GM12878 (cell line): ENCODE measurements around the gene TNFSF11. TPM values are rescaled to one million over a fixed set of nuclear protein-coding genes. Genes with fewer than 3 reads are reported as not detected.

Experiments used
- ATAC-seq: fragments of 200-7000 bp; cut with Tn5 transposase; 3 replicates; pipeline ENCODE4 v1.9.1; 2020; ENCODE audit warnings: mild to moderate bottlenecking, moderate library complexity
- BruUV-seq: library from RNA; stranded (reverse); fragments of 400-500 nt; replicated peaks from 2 replicates; lab custom pipeline; 2021; lab: Mats Ljungman, UMichigan
- CTCF ChIA-PET: fragments of 300-600 bp; sonication (Branson Sonifier 250); formaldehyde crosslinking; extraction: SDS; loops from one replicate; lab custom pipeline; 2021; ENCODE audit warnings: inconsistent platforms; lab: Yijun Ruan, JAX
- POLR2A ChIA-PET: fragments of 350-600 bp; formaldehyde crosslinking; extraction: SDS; loops from one replicate; lab custom pipeline; 2021; ENCODE audit warnings: inconsistent platforms; lab: Charles Lee
- RAD21 ChIA-PET: fragments of 300-600 bp; sonication (Branson Sonifier 250); formaldehyde crosslinking; loops from one replicate; lab custom pipeline; 2023; ENCODE audit warnings: antibody characterized with exemption; ENCODE audit not compliant: unreplicated experiment; lab: Charles Lee
- SMC1A ChIA-PET: fragments of 300-600 bp; sonication (Branson Sonifier 250); formaldehyde crosslinking; loops from one replicate; lab custom pipeline; 2023; ENCODE audit not compliant: unreplicated experiment, uncharacterized antibody; lab: Charles Lee
- DNase-seq: peaks from one replicate; pipeline ENCODE4 v3.0.0-alpha.2; 2011; ENCODE audit warnings: low read depth, low spot score
- FAIRE-seq: peaks from 3 replicates; lab custom pipeline; 2011; peaks lifted over from hg19 to GRCh38; lab: Jason Lieb, UNC
- H2AFZ ChIP-seq: 2 replicates; pipeline ENCODE4 v1.6.0; 2011; ENCODE audit warnings: low read depth, low read length, control low read depth; ENCODE audit not compliant: control insufficient read depth
- H3K27ac ChIP-seq: 2 replicates; pipeline ENCODE4 v1.5.1; 2011; ENCODE audit warnings: control low read depth; ENCODE audit not compliant: control insufficient read depth, insufficient read depth
- H3K27me3 ChIP-seq, 2 experiments: replicated peaks in 1 of 2; 2 replicates each; pipeline versions ENCODE4 v1.6.0 to v1.6.1; 2011; ENCODE audit warnings: low read length in 1 of 2; ENCODE audit not compliant: control insufficient read depth in 2 of 2, insufficient read depth in 2 of 2
- H3K36me3 ChIP-seq, 2 experiments: 2 replicates each; pipeline ENCODE4 v1.5.1; 2011; ENCODE audit warnings: low read length in 1 of 2; ENCODE audit not compliant: control insufficient read depth in 2 of 2, insufficient read depth in 2 of 2
- H3K4me1 ChIP-seq: 2 replicates; pipeline ENCODE4 v1.6.1; 2011; ENCODE audit warnings: mild to moderate bottlenecking, low read length, moderate library complexity, mixed read lengths; ENCODE audit not compliant: control insufficient read depth, insufficient read depth
- H3K4me2 ChIP-seq: 2 replicates; pipeline ENCODE4 v1.6.0; 2011; ENCODE audit warnings: control low read depth; ENCODE audit not compliant: control insufficient read depth, insufficient read depth
- H3K4me3 ChIP-seq: fragments of 200-600 bp; sonication (generic); 2 replicates; pipeline ENCODE4 v1.5.1; 2016
- H3K79me2 ChIP-seq: 2 replicates; pipeline ENCODE4 v1.6.0; 2011; ENCODE audit warnings: low read length; ENCODE audit not compliant: control insufficient read depth, insufficient read depth
- H3K9ac ChIP-seq: 2 replicates; pipeline ENCODE4 v1.8.0; 2011; ENCODE audit warnings: low read length, control low read depth, mixed read lengths; ENCODE audit not compliant: control insufficient read depth, insufficient read depth
- H3K9me3 ChIP-seq: replicated peaks from 3 replicates; pipeline ENCODE4 v1.5.1; 2011; ENCODE audit warnings: mild to moderate bottlenecking, low read length; ENCODE audit not compliant: control insufficient read depth, insufficient read depth
- H4K20me1 ChIP-seq: 2 replicates; pipeline ENCODE4 v1.6.0; 2011; ENCODE audit not compliant: control insufficient read depth, insufficient read depth
- ASH2L ChIP-seq: fragments of 300-600, 200-600 bp; sonication (generic); IDR thresholded peaks from 2 replicates; pipeline ENCODE4 v1.6.1; 2017; ENCODE audit warnings: low read depth, mild to moderate bottlenecking, borderline replicate concordance
- BCL11A ChIP-seq: IDR thresholded peaks from 2 replicates; pipeline ENCODE4 v1.6.1; 2011; ENCODE audit warnings: low read depth, low read length
- DPF2 ChIP-seq: fragments of 450-650 bp; IDR thresholded peaks from 2 replicates; pipeline ENCODE4 v1.6.1; 2017; ENCODE audit warnings: mild to moderate bottlenecking
- EGR1 ChIP-seq, 2 experiments: IDR thresholded peaks; 1 replicate in 1 of 2; 2 replicates in 1 of 2; pipeline ENCODE4 v1.6.1; 2011 to 2012; ENCODE audit warnings: low read depth in 2 of 2, low read length in 2 of 2, borderline replicate concordance in 1 of 2, mild to moderate bottlenecking in 1 of 2, moderate library complexity in 1 of 2
- ELK1 ChIP-seq: IDR thresholded peaks from 2 replicates; pipeline ENCODE4 v1.6.1; 2012; ENCODE audit warnings: low read depth, low read length, improper control_type of control experiment
- IKZF2 ChIP-seq, 2 experiments: fragments of 450-650 bp; IDR thresholded peaks; 2 replicates each; pipeline ENCODE4 v1.6.1; 2017; ENCODE audit warnings: mild to moderate bottlenecking in 2 of 2, moderate library complexity in 2 of 2
- IRF5 ChIP-seq: fragments of 450-650 bp; IDR thresholded peaks from 2 replicates; pipeline ENCODE4 v1.6.1; 2017; ENCODE audit warnings: borderline replicate concordance
- PAX5 ChIP-seq: IDR thresholded peaks from 2 replicates; pipeline ENCODE4 v1.6.1; 2011; ENCODE audit warnings: low read depth, low read length, borderline replicate concordance
- PBX3 ChIP-seq: IDR thresholded peaks from 2 replicates; pipeline ENCODE4 v1.6.1; 2011; ENCODE audit warnings: mild to moderate bottlenecking, low read depth, low read length, moderate library complexity; ENCODE audit not compliant: insufficient replicate concordance
- POLR2AphosphoS5 ChIP-seq: IDR thresholded peaks from 2 replicates; pipeline ENCODE4 v1.6.1; 2011; ENCODE audit warnings: mild to moderate bottlenecking, low read length, inconsistent platforms
- SKIL ChIP-seq: fragments of 450-650 bp; IDR thresholded peaks from 2 replicates; pipeline ENCODE4 v1.6.1; 2017; ENCODE audit warnings: mild to moderate bottlenecking, low read depth, inconsistent platforms; ENCODE audit not compliant: poor library complexity, severe bottlenecking
- SMAD5 ChIP-seq: IDR thresholded peaks from 2 replicates; pipeline ENCODE4 v1.6.1; 2016; ENCODE audit warnings: antibody characterized with exemption, low read depth
- STAT1 ChIP-seq: fragments of 450-650 bp; conservative IDR thresholded peaks from 2 replicates; pipeline ENCODE4 v1.6.1; 2014; ENCODE audit warnings: antibody characterized with exemption, mild to moderate bottlenecking
- YY1 ChIP-seq: IDR thresholded peaks from 2 replicates; pipeline ENCODE4 v1.6.1; 2011; ENCODE audit warnings: low read depth, mild to moderate bottlenecking, low read length
- WGBS: methylation state at CpG from one replicate; pipeline ENCODE4 v1.1.6; 2016; ENCODE audit warnings: low lambda C conversion rate; ENCODE audit not compliant: insufficient replicate concordance, insufficient coverage; ENCODE audit errors: missing lambda C conversion rate; 5-methylcytosine and 5-hydroxymethylcytosine counted together
- in situ Hi-C: fragments of 300-500 bp; cut with MboI; formaldehyde crosslinking; loops from 9 replicates; pipeline ENCODE4 v1.14.3; 2018; ENCODE audit warnings: mixed read lengths
- intact Hi-C: fragments of 100-400 bp; cut with micrococcal nuclease; formaldehyde crosslinking; loops from one replicate; pipeline ENCODE4 v1.14.2; 2022; ENCODE audit not compliant: unreplicated experiment
- polyA plus RNA-seq, 11 experiments: library from polyadenylated mRNA; depleted of rRNA in 4 of 11; unstranded in 6 of 11; stranded (reverse) in 5 of 11; fragments of >200 nt; fragmentation: Nextera tagmentation in 4 of 11; fragmentation: Illumina TruSeq in 1 of 11; extraction: Ambion mirVana in 4 of 11; extraction: Trizol in 1 of 11; gene quantifications; 1 replicate in 1 of 11; 2 replicates in 10 of 11; pipeline versions ENCODE4 v1.2.1 to v1.2.3, GENCODE V29; 2011 to 2016; ENCODE audit warnings: inconsistent platforms in 2 of 11, missing spikeins in 2 of 11, low read depth in 1 of 11
- total RNA-seq, 4 experiments: library from RNA; depleted of rRNA in 3 of 4; stranded (reverse); fragments of >200 nt in 3 of 4; fragmentation: Illumina TruSeq in 1 of 4; extraction: Trizol in 1 of 4; gene quantifications; 2 replicates each; pipeline versions ENCODE4 v1.2.1 to v1.2.3, GENCODE V29; 2013 to 2021

TNFSF11 gene
- total and polyA plus RNA-seq, 10 of the 15 experiments (the other 5 are each of a cell fraction or from before 2014, with no cell fraction given), result 0.86 to 14.8 (median 10.0) TPM

GRCh38 chr13:42610649-42611048, 36.7 kb downstream of the TNFSF11 start:
- Histone ChIP-seq H3K4me1 (no peaks in the 10 kb centered on the region), H3K36me3 (0 out of 4 replicates have a peak, but pooled peaks cover 0 to 5% of the 10 kb centered on the region in 2 experiments), H3K79me2 (no peaks in the 10 kb centered on the region), H2AFZ (no peak overlapping the region), H3K9me3 (no peaks in the 10 kb centered on the region), H3K9ac (no peak overlapping the region), H3K4me3 (no peak overlapping the region), H3K4me2 (no peak overlapping the region), H3K27ac (no peak overlapping the region), H4K20me1 (no peaks in the 10 kb centered on the region), H3K27me3 (no peaks in the 10 kb centered on the region)
- POLR2A ChIA-PET, result no interaction called here
- TF ChIP-seq SKIL (no peak), IRF5 (no peak), DPF2 (no peak), EGR1 (IDR thresholded peaks at IDR 0.05; ENCODE audit: borderline replicate concordance in 1 of 2, low read depth in 2 of 2, low read length in 2 of 2) (no peak), ELK1 (no peak), POLR2AphosphoS5 (no peak), PAX5 (no peak), STAT1 (no peak), SMAD5 (no peak), BCL11A (no peak), IKZF2 (IDR thresholded peaks at IDR 0.05) (no peak), PBX3 (no peak), YY1 (no peak), ASH2L (no peak)
- RAD21 ChIA-PET, result no interaction called here
- intact Hi-C loops, result no loop called here
- BruUV-seq, result no TSS peak
- DNase-seq (no peak), ATAC-seq (no peak), FAIRE-seq (no peak)
- SMC1A ChIA-PET, result interaction anchor here (0.7 to 1.6 kb wide), 2 partner anchors 16 to 19 kb away, joined by 3 to 4 read pairs; no protein-coding TSS in a partner anchor
- CTCF ChIA-PET, result no interaction called here
- 50% methylated on average over 2 of the region's 2 CpGs for WGBS
- in situ Hi-C loops, result no loop called here
